ENCODE data around the gene ZBTB47. TPM values are rescaled to one million over a fixed set of nuclear protein-coding genes. Genes with fewer than 3 reads are reported as not detected.

ZBTB47 gene
- total RNA-seq, 120 experiments from 2014 or later: 45.2 to 122 (median 62.1) TPM

Other genes with a start within 250 kb of the ZBTB47 start
- 1 to 10 TPM in 34 of 120 experiments, under 1 TPM in 42, not detected in 44; 0.56 to 2.5 (median 0.97) TPM for gene LYZL4, start 243.1 kb upstream of the ZBTB47 start, total RNA-seq
- 10 to 100 TPM; 15.9 to 69.4 (median 40.2) TPM for gene VIPR1, start 151.1 kb upstream of the ZBTB47 start, total RNA-seq
- 10 to 100 TPM; 37.5 to 76.6 (median 57.6) TPM for gene SEC22C, start 71.7 kb upstream of the ZBTB47 start, total RNA-seq
- 10 to 100 TPM; 13.0 to 41.1 (median 28.2) TPM for gene SS18L2, start 62.8 kb upstream of the ZBTB47 start, total RNA-seq
- 100 to 1,000 TPM in 79 of 120 experiments, 10 to 100 TPM in 41; 64.0 to 154 (median 107) TPM for gene NKTR, start 53.0 kb upstream of the ZBTB47 start, total RNA-seq
- under 1 TPM in 16 of 120 experiments, not detected in 104; 0.16 to 0.51 (median 0.24) TPM for gene KLHL40, start 31.8 kb downstream of the ZBTB47 start, total RNA-seq
- 100 to 1,000 TPM in 90 of 120 experiments, 10 to 100 TPM in 30; 39.4 to 400 (median 145) TPM for gene HHATL, start 49.1 kb downstream of the ZBTB47 start, total RNA-seq
- 10 to 100 TPM in 9 of 120 experiments, 1 to 10 TPM in 110, under 1 TPM in 1; 0.52 to 15.0 (median 6.0) TPM for gene CCDC13, start 119.6 kb downstream of the ZBTB47 start, total RNA-seq
- gene HIGD1A, start 150.8 kb downstream of the ZBTB47 start, total RNA-seq: 100 to 1,000 TPM; 101 to 278 (median 175) TPM
- 1 to 10 TPM in 114 of 120 experiments, under 1 TPM in 6; 0.58 to 5.0 (median 2.6) TPM for gene ACKR2, start 155.7 kb downstream of the ZBTB47 start, total RNA-seq
- gene CYP8B1, start 222.2 kb downstream of the ZBTB47 start, total RNA-seq: under 1 TPM in 3 of 120 experiments, not detected in 117; 0.11 to 0.24 (median 0.13) TPM